GM13977 (cell line): ENCODE data around the gene PARVB.

ENCODE experiments used
- DNase-seq: peaks from one replicate; pipeline ENCODE4 v3.0.0; 2012; ENCODE audit warnings: low spot score
- CTCF ChIP-seq: IDR thresholded peaks from 2 replicates; pipeline ENCODE4 v1.5.1; 2012; ENCODE audit warnings: mild to moderate bottlenecking, control low read depth; ENCODE audit not compliant: insufficient read depth; ENCODE audit errors: extremely low read depth, missing control alignments
- in situ Hi-C: fragments of 300-500 bp; cut with MboI; formaldehyde crosslinking; loops from one replicate; pipeline ENCODE4 v1.12.0; 2022; ENCODE audit warnings: low sequenced_read_pairs, low pct_unique_long_range_greater_than_20kb, mixed read lengths, inconsistent platforms; ENCODE audit not compliant: unreplicated experiment

The PARVB gene

GRCh38 chr22:44147008-44147645, 123.0 kb downstream of the PARVB start:
- in situ Hi-C loops: no loop called here
- DNase-seq: no peak
- TF ChIP-seq CTCF: no peak

GRCh38 chr22:44147821-44148574, 123.9 kb downstream of the PARVB start:
- DNase-seq: no peak
- TF ChIP-seq CTCF: no peak
- in situ Hi-C loops: no loop called here

GRCh38 chr22:44151676-44152075, 127.6 kb downstream of the PARVB start:
- DNase-seq: no peak
- in situ Hi-C loops: no loop called here
- no peak for TF ChIP-seq CTCF

GRCh38 chr22:44153710-44154109, 129.6 kb downstream of the PARVB start:
- in situ Hi-C loops: no loop called here
- no peak for TF ChIP-seq CTCF
- no peak for DNase-seq

- in situ Hi-C loops: no loop called here
- DNase-seq: no peak
Measured at GRCh38 chr22:44154436-44154942, 130.4 kb downstream of the PARVB start.

GRCh38 chr22:44155115-44155514, 131.0 kb downstream of the PARVB start:
- no peak for TF ChIP-seq CTCF
- in situ Hi-C loops: no loop called here
- DNase-seq: no peak

More at GRCh38 chr22:44154436-44154942, 130.4 kb downstream of the PARVB start:
- no peak for TF ChIP-seq CTCF
